G401 (cell line): ENCODE data around the gene PPP2R3A. TPM values are rescaled to one million over a fixed set of nuclear protein-coding genes. Genes with fewer than 3 reads are reported as not detected.
"Not testable (repeated sequence)": the region's sequence is repeated elsewhere in the genome, so short reads cannot be mapped to it uniquely, and the experiment has no call there.

Source experiments
- DNase-seq: peaks from one replicate; pipeline ENCODE4 v3.0.0-alpha.2; 2015; ENCODE audit warnings: low spot score
- in situ Hi-C: cut with HindIII; loops from 2 replicates; pipeline ENCODE4 v1.10.0; 2016; ENCODE audit warnings: low sequenced_read_pairs, mixed read lengths
- total RNA-seq: library from RNA; depleted of rRNA; stranded (reverse); fragments of >200 nt; shearing (Covaris generic); gene quantifications from 2 replicates; pipeline ENCODE4 v1.2.3, GENCODE V29; 2014

The PPP2R3A gene
- total RNA-seq, 1 experiment from 2014 or later, result 0.88 TPM

DNA sequence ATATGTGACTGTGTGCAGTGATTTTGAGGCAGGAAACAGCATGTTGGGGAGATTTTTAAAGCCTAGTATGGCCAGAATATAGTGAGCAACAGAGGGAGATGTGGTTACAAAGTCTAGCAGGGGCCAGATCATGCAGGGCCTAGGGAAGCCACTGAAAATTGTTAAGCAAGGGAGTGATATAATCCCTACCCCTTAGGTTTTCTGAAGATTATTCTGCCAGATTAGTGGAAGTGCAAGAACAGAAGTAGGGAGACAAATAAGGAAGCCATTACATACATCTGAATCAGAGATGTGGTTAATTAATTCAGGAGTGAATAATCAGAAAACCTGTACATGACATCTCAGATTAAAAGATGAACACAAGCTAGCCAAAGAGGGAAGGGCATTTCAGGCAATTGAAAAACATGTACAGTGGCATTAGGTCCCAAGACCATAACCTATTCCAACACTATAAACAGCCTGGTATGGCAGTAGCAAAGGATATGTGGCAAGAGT, 175.8 kb downstream of the PPP2R3A start:
- no peak for DNase-seq
- in situ Hi-C loops, result no loop called here

DNA sequence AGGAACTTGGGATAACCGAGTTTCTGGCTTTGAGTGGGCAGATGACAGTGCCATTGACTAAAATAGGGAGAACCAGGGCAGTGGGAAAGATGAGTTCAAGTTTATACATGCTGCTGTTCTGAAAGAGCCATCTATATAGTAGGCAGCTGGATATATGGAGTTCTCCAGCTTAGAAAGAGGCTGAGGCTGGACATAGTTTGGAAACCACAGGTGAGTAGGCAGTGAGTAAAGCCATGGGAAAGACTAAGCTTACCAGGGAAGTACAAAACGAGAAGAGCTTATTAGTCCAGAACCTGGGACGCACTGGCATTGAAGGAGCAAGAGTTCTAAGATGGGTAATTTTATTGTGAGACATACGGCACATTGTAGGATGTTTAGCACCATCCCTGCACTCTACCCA, 176.4 kb downstream of the PPP2R3A start:
- DNase-seq, result no peak
- in situ Hi-C loops, result no loop called here

DNA sequence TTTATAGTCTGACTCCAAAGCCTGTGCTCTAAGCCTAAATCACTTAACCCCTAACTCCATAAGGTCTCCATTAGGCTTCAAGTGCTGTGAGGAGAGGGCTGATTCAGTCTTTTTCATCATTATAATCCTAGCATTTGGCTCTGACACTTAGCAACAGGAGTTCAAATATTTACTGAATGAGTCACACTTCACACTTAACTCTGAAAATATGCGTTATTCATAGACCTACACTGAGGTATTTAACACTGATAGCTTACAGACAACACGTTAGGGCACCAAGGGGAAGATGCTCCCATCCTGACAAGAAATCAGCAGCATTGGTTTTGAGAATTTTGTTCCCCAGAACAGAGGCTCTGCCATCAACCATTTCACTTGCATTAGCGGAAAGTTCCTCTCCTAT, 177.1 kb downstream of the PPP2R3A start:
- no peak for DNase-seq
- in situ Hi-C loops, result no loop called here

DNA sequence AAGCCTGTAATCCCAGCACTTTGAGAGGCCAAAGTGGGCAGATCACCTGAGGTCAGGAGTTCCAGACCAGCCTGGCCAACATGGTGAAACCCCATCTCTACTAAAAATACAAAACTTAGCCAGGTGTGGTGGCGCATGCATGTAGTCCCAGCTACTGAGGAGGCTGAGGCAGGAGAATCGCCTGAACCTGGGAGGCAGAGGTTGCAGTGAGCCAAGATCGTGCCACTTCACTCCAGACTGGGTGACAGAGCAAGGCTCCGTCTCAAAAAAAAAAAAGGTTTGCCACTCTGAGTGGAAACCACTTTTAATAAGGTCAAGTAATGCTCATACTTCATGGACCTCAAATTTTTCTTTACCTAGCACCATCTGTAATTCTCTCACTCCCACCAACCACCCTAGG, 178.9 kb downstream of the PPP2R3A start:
- in situ Hi-C loops, DNase-seq: not testable (repeated sequence)

DNA sequence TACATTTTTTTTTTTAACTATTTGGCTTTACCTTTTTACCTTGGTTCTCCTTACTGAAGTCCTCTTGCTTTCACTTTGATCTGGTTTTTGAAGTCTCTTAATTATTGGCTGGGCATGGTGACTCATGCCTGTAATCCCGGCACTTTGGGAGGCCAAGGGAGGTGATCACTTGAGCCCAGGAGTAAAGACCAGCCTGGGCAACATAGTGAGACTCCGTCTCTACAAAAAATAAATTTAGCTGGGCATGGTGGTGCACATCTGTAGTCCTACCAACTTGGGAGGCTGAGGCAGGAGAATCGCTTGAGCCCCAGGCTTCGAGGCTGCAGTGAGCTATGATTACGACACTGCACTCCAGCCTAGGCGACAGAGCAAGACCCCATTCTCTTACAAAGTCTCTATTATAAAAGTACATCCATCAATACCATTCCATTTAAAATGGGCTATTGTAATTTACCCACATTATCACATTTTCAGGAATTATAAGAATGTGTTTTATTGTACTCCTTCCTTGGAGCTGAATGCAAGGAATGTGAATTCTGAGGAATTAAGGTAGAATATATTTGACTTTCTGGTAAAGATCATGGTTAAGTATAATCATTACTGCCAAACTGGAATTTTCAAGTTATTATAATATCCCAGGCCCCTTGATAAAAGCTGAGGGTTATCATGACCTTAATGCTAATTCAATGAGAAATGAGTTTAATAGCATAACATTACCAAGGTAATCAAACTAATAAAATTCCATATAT, 181.6 kb downstream of the PPP2R3A start:
- no peak for DNase-seq
- in situ Hi-C loops, result no loop called here

DNA sequence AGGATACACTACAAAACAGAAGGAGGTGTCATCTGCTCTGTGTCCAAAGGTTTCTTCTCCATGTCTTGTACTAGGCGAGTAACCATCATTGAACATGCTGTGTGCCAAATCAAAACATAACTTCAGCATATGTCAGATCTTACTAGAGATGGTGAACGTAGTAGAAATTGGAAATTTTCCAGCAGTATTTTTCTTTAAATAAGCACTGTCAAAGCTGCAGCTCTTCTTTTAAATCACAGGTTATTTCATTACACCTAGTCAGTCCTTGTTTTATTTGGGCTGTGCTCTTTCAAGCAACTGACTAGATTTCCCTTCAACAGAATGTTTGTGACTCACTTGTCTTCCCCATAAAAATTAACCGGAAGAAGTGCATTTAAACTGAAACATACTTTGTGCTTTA, 184.1 kb downstream of the PPP2R3A start:
- in situ Hi-C loops, result no loop called here
- DNase-seq, result peak; percentile 33

DNA sequence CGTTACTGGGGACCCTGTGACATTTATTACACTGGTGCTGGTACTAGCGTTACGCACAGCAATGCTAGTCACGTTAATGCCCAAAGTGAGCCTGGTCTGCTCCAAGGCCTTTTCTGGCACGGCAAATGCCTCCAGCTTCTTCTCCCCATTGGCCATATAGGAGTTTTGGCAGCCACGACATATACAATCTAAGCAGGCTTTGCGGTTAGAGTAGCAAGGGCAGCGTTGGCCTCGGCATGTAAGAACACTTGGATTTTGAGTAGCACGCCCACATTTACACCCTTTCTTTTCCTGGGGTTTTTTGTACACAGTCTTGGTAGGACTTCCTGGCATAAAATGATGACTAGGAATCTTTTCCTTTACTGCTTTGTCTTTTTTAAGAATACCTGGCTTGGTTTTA, 185.7 kb downstream of the PPP2R3A start:
- DNase-seq, result peak; percentile 49
- in situ Hi-C loops, result no loop called here

DNA sequence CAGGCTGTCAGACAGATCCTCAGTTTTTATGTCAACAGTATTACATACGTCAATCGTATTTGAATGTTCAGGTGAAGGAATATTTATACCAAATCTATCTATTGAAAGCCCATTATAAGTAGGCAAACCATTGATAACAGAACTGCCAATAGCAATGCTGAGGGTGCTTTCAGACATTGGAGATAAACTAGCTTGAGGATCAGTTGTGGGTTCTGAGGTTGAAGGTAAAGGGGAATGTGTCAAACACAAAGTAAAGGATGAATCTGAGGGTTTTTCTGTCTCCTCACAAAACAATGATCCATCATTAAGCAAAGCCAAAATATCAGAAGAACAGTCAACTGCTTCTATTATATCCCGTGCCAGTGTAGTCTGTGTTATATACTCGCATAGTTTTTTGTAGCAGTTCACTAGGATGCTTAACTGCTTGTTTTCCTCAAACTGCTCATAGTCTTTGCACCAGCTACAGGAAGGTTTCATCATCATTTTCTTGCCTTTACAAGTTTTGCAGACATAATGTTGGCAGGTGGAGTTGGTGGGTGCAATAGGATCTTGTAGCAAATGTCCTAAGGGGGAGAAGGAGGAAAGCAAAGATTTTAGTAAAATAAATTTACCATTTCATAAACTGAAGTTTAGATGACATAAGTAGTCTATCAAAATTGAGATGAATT, 186.8 kb downstream of the PPP2R3A start:
- in situ Hi-C loops, result no loop called here
- peak; percentile 36 for DNase-seq

DNA sequence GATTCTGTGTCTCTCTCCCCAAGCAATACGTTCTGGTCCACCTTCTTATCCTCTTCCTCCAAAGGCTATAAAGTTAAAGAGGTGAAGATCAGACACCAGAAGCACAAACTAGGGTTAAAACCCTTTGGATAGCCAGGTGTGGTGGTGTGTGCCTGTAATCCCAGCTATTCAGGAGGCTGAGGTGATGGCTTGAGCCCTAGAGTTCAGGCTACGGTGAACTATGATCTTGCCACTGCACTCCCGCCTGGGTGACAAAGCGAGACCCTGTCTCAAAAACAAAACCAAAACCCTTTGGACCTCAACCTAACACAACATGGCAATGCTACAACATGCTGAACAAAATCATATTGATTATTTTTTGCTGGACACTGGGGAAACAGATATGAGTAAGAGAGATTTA, 187.4 kb downstream of the PPP2R3A start:
- in situ Hi-C loops, result no loop called here
- DNase-seq, result no peak

DNA sequence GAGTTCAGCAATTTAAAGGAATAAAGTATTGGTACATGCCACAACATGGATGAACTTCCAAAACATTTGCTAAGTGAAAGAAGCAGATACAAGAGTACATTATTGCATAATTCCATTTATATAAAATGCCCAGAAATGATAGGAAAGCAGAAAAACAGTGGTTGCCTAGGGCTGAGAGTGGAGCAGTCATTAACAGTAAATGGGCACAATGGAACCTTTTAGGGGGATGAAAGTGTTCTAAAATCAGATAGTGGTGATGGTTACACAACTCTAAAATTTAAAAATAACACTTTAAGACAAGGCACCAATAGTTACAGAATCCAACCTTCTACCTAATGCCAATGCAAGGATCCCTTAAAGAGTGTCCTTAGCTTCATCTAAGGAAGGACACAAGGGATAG, 196.0 kb downstream of the PPP2R3A start:
- in situ Hi-C loops, result no loop called here
- no peak for DNase-seq

DNA sequence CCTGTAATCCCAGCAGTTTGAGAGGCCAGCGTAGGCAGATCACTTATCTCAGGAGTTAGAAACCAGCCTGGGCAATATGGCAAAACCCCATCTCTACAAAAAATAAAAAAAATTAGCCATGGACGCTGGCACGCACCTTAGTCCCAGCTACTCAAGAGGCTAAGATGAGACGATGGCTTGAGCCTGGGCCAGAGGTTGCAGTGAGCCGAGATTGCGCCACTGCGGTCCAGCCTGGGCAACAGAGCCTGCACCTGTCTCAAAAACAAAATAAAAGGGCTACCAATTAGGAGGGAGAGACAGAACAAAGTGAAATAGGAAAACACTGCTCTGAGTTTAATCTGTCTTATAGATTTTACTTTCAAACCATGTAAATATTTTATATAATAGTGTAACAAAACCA, 196.8 kb downstream of the PPP2R3A start:
- in situ Hi-C loops, result no loop called here
- DNase-seq, result no peak

DNA sequence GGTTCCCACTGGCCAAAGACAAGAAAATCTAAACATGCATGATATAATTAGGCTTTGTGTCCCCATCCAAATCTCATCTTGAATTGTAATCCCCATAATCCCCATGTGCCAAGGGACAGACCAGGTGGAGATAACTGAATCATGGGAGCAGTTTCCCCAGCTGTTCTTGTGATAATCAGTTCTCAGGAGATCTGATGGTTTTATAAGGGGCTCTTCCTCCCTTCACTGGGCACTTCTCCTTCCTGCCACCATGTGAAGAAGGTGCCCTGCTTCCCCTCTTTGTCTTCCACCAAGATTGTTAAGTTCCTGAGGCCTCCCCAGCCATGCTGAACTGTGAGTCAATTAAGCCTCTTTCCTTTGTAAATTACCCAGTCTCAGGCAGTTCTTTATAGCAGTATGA, 198.1 kb downstream of the PPP2R3A start:
- in situ Hi-C loops, DNase-seq: not testable (repeated sequence)

DNA sequence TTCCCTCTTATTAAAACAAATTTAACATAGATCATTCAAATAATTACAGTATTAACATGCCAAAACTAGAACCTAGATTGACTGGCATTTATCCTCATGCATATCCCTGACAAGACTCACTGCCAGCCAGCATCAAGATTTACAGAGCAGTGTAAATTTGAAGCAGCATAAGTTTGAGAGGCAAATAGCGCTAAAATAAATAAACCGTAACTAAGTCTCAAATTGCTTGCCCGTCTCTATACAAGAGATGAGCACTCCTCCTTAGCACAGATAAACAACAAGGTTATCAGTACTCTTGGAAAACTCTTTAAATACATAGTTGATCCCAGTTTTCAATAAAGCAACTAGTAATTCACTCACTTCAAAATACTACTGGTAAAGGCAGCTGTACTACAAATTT, 201.0 kb downstream of the PPP2R3A start:
- in situ Hi-C loops, result no loop called here
- no peak for DNase-seq

DNA sequence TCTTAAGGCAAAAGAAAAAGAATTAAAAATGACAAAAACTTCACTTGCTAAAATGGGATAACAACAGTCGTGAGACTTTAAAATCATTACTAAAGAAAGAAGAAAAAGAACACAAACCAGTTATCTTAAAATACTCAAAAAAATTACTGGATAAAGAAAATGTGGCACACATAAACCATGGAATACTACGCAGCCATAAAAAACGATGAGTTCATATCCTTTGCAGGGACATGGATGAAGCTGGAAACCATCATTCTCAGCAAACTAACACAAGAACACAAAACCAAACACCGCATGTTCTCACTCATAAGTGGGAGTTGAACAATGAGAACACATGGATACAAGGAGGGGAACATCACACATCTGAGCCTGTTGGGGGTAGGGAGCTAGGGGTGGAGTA, 202.7 kb downstream of the PPP2R3A start:
- DNase-seq, in situ Hi-C loops: not testable (repeated sequence)

DNA sequence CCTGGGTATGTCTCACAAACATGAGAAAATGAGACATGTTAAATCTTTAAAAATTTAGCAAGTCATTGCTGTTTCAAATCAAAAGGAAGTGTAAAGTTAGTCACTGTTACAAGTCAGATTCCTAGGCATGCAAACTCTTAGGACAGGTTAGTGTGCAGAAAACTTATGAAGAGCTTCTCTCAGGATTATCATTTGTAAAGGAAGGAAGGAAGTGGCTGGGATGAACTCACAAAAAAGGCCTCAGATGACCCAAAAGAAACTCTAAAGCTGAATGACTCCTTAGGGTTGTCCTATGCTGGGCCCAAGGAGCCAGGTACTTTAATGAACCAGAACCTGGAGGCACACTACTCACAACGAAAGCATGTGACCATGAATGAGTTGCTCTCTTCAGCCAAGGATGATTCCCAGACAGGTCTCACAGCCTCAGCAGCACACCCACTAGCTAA, 205.6 kb downstream of the PPP2R3A start:
- in situ Hi-C loops, result no loop called here
- no peak for DNase-seq

DNA sequence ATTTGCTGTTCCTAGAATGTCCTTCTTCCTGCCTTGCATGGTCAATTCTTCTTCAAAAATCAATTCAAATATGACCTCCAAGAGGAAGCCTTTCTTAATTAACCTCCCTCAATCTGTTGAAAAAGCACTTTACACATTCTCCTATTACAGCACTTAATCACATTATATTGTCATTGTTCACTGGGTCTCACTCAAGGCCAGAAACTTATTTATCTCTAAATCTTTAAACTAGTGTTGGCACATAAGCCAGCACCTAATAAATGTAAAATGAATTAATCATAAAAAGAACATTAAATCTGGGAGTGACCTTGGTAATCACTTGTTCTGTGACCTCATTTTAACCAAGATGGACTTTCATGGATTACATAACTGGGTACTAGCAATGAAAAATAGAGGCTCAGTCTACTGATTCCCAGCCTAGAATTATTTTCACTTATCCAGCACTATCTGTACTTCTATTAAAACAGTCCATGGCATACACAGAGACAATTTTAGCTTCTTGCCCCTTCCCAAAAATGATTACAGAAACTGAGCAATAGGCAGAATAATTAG, 208.5 kb downstream of the PPP2R3A start:
- in situ Hi-C loops, result no loop called here
- DNase-seq, result no peak

DNA sequence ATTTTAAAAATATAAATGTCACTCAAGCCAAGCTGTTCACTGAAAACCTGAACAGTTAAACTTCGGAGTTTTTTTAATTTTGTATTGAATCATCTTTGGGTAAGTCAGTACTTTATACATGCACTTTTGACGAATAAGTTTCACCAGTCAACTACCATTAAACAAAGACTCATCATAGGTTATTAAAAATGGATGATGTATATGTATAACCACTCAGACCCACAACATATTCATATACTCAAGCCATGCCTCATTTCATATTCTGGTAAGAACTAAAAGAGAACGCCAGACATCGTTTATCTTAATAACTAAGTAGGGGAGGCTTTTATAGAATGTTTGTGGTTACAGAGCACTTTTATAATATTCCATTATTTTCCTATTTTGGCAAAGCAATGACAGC, 212.3 kb downstream of the PPP2R3A start:
- in situ Hi-C loops, result no loop called here
- no peak for DNase-seq

DNA sequence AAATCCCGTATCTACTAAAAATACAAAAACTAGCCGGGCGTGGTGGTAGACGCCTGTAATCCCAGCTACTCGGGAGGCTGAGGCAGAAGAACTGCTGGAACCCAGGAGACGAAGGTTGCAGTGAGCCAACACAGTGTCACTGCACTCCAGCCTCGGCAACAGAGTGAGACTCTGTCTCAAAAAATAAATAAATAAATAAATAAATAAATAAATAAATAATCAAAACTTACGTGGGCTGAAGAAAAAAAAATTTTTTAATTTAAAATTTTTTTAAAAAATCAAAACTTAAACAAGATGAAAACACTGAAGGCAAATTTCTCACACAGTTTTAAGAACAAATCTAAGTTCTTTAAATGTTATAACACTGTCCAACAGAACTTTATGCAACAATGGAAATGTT, 216.2 kb downstream of the PPP2R3A start:
- no peak for DNase-seq
- in situ Hi-C loops, result no loop called here

DNA sequence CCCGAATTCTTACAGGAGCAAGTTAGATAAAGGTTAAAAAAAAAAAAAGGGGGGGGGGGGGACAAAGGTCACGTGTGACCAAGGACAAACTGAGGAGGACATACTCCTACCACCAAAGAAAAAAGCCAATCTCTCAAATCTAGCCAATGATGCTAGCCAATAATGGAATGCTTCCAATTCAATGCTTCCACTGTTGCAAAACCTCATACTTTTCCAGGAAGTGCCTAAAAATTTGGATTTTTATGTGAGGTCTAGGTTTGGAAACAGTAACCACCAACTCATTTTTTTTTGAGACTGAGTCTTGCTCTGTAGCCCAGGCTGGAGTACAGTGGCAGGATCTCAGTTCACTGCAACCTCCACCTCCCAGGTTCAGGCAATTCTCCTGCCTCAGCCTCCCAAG, 219.2 kb downstream of the PPP2R3A start:
- no peak for DNase-seq
- in situ Hi-C loops, result no loop called here

DNA sequence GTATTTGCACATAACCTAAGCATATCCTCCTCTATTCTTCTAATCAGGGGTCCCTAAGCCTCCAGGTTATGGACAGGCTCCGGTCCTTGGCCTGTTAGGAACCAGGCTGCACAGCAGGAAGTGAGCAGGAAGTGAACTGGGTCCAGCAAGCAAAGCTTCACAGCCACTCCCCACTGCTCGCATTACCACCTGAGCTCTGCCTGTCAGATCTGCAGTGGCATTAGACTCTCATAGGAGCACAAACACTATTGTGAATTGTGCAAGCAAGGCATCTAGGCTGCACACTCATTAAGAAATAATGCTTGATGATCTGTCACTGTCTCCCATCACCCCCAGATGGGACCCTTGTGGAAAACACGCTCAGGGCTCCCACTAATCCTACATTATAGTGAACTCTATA, 220.8 kb downstream of the PPP2R3A start:
- DNase-seq, result no peak
- in situ Hi-C loops, result no loop called here
